MCF 10A (cell line): ENCODE data around the gene TTR. TPM values are rescaled to one million over a fixed set of nuclear protein-coding genes. Genes with fewer than 3 reads are reported as not detected.

Experiments used
- BruUV-seq: library from RNA; stranded (reverse); fragments of 400-500 nt; replicated peaks from 2 replicates; lab custom pipeline; 2021; lab: Mats Ljungman, UMichigan
- CTCF ChIA-PET: fragments of 300-600 bp; sonication (Branson Sonifier 250); formaldehyde crosslinking; extraction: SDS; loops from one replicate; lab custom pipeline; 2021; ENCODE audit warnings: antibody characterized with exemption, inconsistent platforms; lab: Yijun Ruan, JAX
- POLR2A ChIA-PET: fragments of 300-600, 350-650 bp; sonication (Branson Sonifier 250); formaldehyde crosslinking; extraction: SDS; loops from one replicate; lab custom pipeline; 2020; ENCODE audit warnings: antibody characterized with exemption, inconsistent platforms; lab: Yijun Ruan, JAX
- DNase-seq: peaks from one replicate; pipeline ENCODE4 v3.0.0-alpha.2; 2018; ENCODE audit not compliant: unreplicated experiment
- H3K27ac Mint-ChIP-seq: one replicate; pipeline ENCODE4 v1.8.0; 2022; ENCODE audit warnings: mild to moderate bottlenecking, low read depth, mixed read lengths; ENCODE audit not compliant: unreplicated experiment
- H3K27me3 Mint-ChIP-seq: one replicate; pipeline ENCODE4 v1.8.0; 2022; ENCODE audit warnings: mixed read lengths; ENCODE audit not compliant: insufficient read depth, unreplicated experiment
- H3K36me3 Mint-ChIP-seq: one replicate; pipeline ENCODE4 v1.8.0; 2022; ENCODE audit warnings: mild to moderate bottlenecking, moderate library complexity, mixed read lengths; ENCODE audit not compliant: insufficient read depth, unreplicated experiment
- H3K4me1 Mint-ChIP-seq: one replicate; pipeline ENCODE4 v1.8.0; 2022; ENCODE audit warnings: mixed read lengths; ENCODE audit not compliant: insufficient read depth, unreplicated experiment
- H3K4me3 Mint-ChIP-seq: one replicate; pipeline ENCODE4 v1.8.0; 2022; ENCODE audit warnings: mild to moderate bottlenecking, moderate library complexity, mixed read lengths; ENCODE audit not compliant: unreplicated experiment
- H3K9me3 Mint-ChIP-seq: one replicate; pipeline ENCODE4 v1.8.0; 2022; ENCODE audit warnings: mixed read lengths; ENCODE audit not compliant: unreplicated experiment
- CTCF ChIP-seq: fragments of 200-600 bp; IDR thresholded peaks from one replicate; pipeline ENCODE4 v1.8.0; 2022; ENCODE audit warnings: antibody characterized with exemption, mild to moderate bottlenecking; ENCODE audit not compliant: unreplicated experiment
- intact Hi-C: fragments of 100-400 bp; cut with micrococcal nuclease; formaldehyde crosslinking; loops from 2 replicates; pipeline ENCODE4 v1.14.1; 2022
- total RNA-seq: library from RNA; stranded (reverse); gene quantifications from 2 replicates; pipeline ENCODE4 v1.2.3, GENCODE V29; 2022

Gene TTR
- total RNA-seq, 1 experiment from 2014 or later, result not detected

DNA sequence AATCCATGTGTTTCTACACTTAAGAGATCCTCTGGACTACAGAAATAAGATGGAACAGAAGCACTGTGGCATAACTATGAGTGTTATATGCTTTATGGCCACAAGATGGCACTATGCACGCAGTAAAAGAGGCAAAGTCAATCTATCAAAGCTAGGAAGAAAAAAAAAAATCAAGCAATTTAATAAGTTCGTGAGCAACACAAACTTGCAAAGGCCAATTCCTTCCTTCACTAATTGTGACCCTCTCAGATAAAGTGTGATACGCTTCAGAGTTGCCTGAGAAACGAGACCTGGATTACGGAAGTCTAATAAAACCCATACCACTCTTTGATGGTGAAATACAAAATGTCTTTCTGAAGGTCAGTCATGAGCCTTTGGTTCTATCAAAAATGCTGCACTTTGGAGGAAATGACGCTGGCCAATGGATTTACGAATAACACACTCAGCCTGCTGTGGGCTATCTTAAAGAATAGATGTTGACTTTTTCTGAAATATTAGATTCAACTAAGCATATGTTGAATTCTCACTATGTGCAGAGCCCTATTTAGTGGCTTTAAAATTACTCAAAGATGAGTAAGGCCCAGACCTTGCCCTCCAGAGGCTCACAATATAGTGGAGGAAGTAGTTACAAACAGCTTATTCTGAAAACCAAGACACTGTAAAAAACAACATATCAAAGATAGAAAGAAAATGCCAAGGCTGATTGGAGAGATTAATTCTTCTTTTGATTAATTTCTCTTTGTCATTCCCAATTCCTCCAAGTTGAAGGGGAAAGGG is 35.5 kb upstream of the TTR start:
- Mint-ChIP-seq H3K36me3 (no peaks in the 10 kb centered on the region), H3K9me3 (no peaks in the 10 kb centered on the region), H3K4me3 (no peak overlapping the region), H3K4me1 (peaks cover 6% of the 10 kb centered on the region), H3K27ac (no peak overlapping the region), H3K27me3 (no peaks in the 10 kb centered on the region)
- intact Hi-C loops, result loop anchor here (1.0 to 5.0 kb wide), 6 partner anchors 166 to 586 kb away; no protein-coding TSS in a partner anchor
- ChIA-PET CTCF (interaction anchor here (0.5 to 4.0 kb wide), 35 partner anchors 9 to 589 kb away, joined by 3 to 52 read pairs (median 4); no protein-coding TSS in a partner anchor), POLR2A (interaction anchor here (0.5 to 2.4 kb wide), 3 partner anchors 81 to 166 kb away, joined by 3 to 11 read pairs (median 3); no protein-coding TSS in a partner anchor)
- peak; percentile 77 for DNase-seq
- BruUV-seq, result no TSS peak
- peak; percentile 76 for TF ChIP-seq CTCF

GRCh38 chr18:31557446-31557845 is 34.2 kb upstream of the TTR start:
- ChIA-PET CTCF (interaction anchor here (0.6 to 4.0 kb wide), 14 partner anchors 9 to 1103 kb away, joined by 3 to 52 read pairs (median 4); no protein-coding TSS in a partner anchor), POLR2A (no interaction called here)
- Mint-ChIP-seq H3K27me3 (no peaks in the 10 kb centered on the region), H3K4me3 (no peak overlapping the region), H3K27ac (no peak overlapping the region), H3K36me3 (no peaks in the 10 kb centered on the region), H3K9me3 (no peaks in the 10 kb centered on the region), H3K4me1 (peaks cover 6% of the 10 kb centered on the region)
- no peak for TF ChIP-seq CTCF
- intact Hi-C loops, result loop anchor here (2.0 to 5.0 kb wide), 2 partner anchors 399 to 420 kb away; no protein-coding TSS in a partner anchor
- DNase-seq, result no peak
- no TSS peak for BruUV-seq

GRCh38 chr18:31558567-31558966 is 33.1 kb upstream of the TTR start:
- no peaks in the 10 kb centered on the region for H3K9me3 Mint-ChIP-seq
- no peak overlapping the region for H3K27ac Mint-ChIP-seq
- POLR2A ChIA-PET, result interaction anchor here (1.0 kb wide), 1 partner anchor 262 kb away, joined by 3 read pairs; no protein-coding TSS in a partner anchor
- intact Hi-C loops, result loop anchor here (5.0 kb wide), 1 partner anchor 419 kb away; no protein-coding TSS in a partner anchor
- H3K4me1 Mint-ChIP-seq, result peaks cover 6% of the 10 kb centered on the region
- DNase-seq, result no peak
- CTCF ChIA-PET, result no interaction called here
- no peak overlapping the region for H3K4me3 Mint-ChIP-seq
- BruUV-seq, result no TSS peak
- TF ChIP-seq CTCF, result no peak
- no peaks in the 10 kb centered on the region for H3K27me3 Mint-ChIP-seq
- H3K36me3 Mint-ChIP-seq, result no peaks in the 10 kb centered on the region

DNA sequence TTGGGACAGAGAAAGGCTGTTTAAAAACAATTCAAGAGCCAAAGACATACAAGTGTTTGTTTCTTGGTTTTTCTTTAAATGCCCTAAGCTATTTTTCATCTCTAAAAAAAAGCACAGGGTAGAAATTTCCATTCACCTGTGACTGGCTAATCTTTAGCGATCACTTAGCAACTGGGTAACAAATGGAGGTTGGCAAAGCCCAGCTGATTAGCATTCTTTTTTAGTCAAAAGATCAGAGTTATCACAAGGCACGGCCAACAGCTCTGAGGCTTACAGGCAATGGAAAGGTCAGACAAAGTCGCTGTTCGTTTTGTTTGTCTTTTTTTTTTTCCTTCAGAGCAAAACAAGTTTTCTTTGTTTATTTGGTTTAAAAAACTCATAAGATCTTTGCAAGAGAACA is 29.0 kb upstream of the TTR start:
- H3K36me3 Mint-ChIP-seq, result no peaks in the 10 kb centered on the region
- POLR2A ChIA-PET, result interaction anchor here (0.7 kb wide), 1 partner anchor 8 kb away, joined by 4 read pairs; no protein-coding TSS in a partner anchor
- no TSS peak for BruUV-seq
- DNase-seq, result no peak
- no peak overlapping the region for H3K27ac Mint-ChIP-seq
- no peaks in the 10 kb centered on the region for H3K27me3 Mint-ChIP-seq
- H3K4me1 Mint-ChIP-seq, result no peaks in the 10 kb centered on the region
- H3K4me3 Mint-ChIP-seq, result no peak overlapping the region
- TF ChIP-seq CTCF, result no peak
- H3K9me3 Mint-ChIP-seq, result no peaks in the 10 kb centered on the region
- intact Hi-C loops, result no loop called here
- CTCF ChIA-PET, result interaction anchor here (0.6 to 8.0 kb wide), 23 partner anchors 8 to 1669 kb away, joined by 3 to 93 read pairs (median 4); no protein-coding TSS in a partner anchor
